SJSA1 (cell line): ENCODE data around the gene GAK. TPM values are rescaled to one million over a fixed set of nuclear protein-coding genes. Genes with fewer than 3 reads are reported as not detected.

Experiments used
- DNase-seq, 2 experiments: peaks; one replicate each; pipeline ENCODE4 v3.0.0-alpha.2; 2015 to 2020; ENCODE audit warnings: low spot score in 2 of 2, low read depth in 1 of 2
- H3K27ac ChIP-seq: fragments of 250-450 bp; sonication (Bioruptor Pico); 2 replicates; pipeline ENCODE4 v1.5.1; 2020; ENCODE audit warnings: mild to moderate bottlenecking, moderate library complexity
- H3K27me3 ChIP-seq: fragments of 250-450 bp; sonication (Bioruptor Pico); replicated peaks from 2 replicates; pipeline ENCODE4 v1.5.1; 2020; ENCODE audit warnings: mild to moderate bottlenecking, moderate library complexity
- H3K36me3 ChIP-seq: fragments of 250-450 bp; sonication (Bioruptor Pico); 2 replicates; pipeline ENCODE4 v1.5.1; 2020; ENCODE audit warnings: mild to moderate bottlenecking
- H3K4me1 ChIP-seq: fragments of 250-450 bp; sonication (Bioruptor Pico); replicated peaks from 2 replicates; pipeline ENCODE4 v1.6.1; 2021; ENCODE audit warnings: mild to moderate bottlenecking
- H3K4me3 ChIP-seq: fragments of 250-450 bp; sonication (Bioruptor Pico); 2 replicates; pipeline ENCODE4 v1.5.1; 2020; ENCODE audit warnings: mild to moderate bottlenecking
- H3K9me3 ChIP-seq: fragments of 250-450 bp; sonication (Bioruptor Pico); replicated peaks from 2 replicates; pipeline ENCODE4 v1.5.1; 2020; ENCODE audit warnings: mild to moderate bottlenecking
- total RNA-seq: library from RNA; depleted of rRNA; stranded (reverse); fragments of >200 nt; shearing (Covaris generic); gene quantifications from 2 replicates; pipeline ENCODE4 v1.2.3, GENCODE V29; 2014

GAK gene
- total RNA-seq, 1 experiment from 2014 or later, result 44.4 TPM

GRCh38 chr4:968221-968620 is 36.1 kb upstream of the GAK start:
- no peak overlapping the region for H3K27ac ChIP-seq
- peaks cover 3% of the 10 kb centered on the region; the same call in 1 of the 2 replicates for H3K36me3 ChIP-seq
- no peaks in the 10 kb centered on the region for H3K9me3 ChIP-seq
- H3K4me3 ChIP-seq, result no peak overlapping the region
- no peak for DNase-seq
- H3K4me1 ChIP-seq, result peaks cover 8% of the 10 kb centered on the region
- no peaks in the 10 kb centered on the region for H3K27me3 ChIP-seq

- H3K4me3 ChIP-seq, result no peak overlapping the region
- no peaks in the 10 kb centered on the region for H3K9me3 ChIP-seq
- H3K4me1 ChIP-seq, result peaks cover 5% of the 10 kb centered on the region
- no peaks in the 10 kb centered on the region for H3K27me3 ChIP-seq
- DNase-seq, result no peak
- peaks cover 3% of the 10 kb centered on the region; the same call in 1 of the 2 replicates for H3K36me3 ChIP-seq
- no peak overlapping the region for H3K27ac ChIP-seq
Observed at GRCh38 chr4:967113-968104, 35.3 kb upstream of the GAK start.

DNA sequence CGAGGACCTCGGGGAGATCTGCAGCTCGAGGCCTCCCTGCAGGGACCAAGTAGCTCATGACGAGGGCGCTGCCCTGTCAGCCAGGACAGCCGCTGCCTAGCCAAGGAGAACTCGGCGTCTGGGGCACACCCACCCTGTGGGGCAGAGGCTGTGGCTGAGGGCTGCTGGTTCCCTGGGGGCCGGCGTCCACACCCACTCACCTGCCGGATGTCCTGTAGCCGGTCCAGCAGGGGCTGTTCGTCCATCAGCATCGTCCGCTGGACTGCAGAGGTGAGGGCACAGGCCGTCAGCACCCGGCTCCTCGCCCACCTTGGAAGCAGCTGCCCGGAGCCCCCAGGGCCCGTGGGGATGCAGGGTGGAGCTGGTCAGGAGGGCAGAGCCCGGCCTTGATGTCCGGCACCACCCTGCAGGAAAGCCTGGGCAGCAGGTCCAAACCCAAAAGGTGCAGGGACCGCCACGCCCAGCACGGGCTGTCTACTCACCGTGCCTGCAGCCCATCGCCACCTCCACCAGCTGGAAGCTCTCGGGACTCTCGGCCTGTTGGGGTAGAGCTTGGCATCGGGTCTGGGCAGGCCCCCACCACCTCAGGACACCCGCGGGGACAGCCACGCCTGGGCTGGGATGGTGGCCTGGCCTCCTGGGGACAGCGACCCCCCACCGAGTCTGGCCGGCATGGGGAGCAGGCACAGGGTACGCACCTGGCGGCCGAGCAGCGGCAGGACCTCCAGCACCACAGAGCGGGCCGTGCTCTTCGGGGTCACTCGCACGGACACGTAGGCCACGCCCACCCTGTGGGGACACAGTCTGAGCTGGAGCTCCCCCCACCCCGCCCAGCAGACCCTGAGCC is 34.4 kb upstream of the GAK start:
- Histone ChIP-seq H3K4me1 (no peaks in the 10 kb centered on the region), H3K36me3 (peaks cover 3% of the 10 kb centered on the region; the same call in 1 of the 2 replicates), H3K4me3 (no peak overlapping the region), H3K27me3 (no peaks in the 10 kb centered on the region), H3K27ac (no peak overlapping the region), H3K9me3 (no peaks in the 10 kb centered on the region)
- DNase-seq, result no peak

DNA sequence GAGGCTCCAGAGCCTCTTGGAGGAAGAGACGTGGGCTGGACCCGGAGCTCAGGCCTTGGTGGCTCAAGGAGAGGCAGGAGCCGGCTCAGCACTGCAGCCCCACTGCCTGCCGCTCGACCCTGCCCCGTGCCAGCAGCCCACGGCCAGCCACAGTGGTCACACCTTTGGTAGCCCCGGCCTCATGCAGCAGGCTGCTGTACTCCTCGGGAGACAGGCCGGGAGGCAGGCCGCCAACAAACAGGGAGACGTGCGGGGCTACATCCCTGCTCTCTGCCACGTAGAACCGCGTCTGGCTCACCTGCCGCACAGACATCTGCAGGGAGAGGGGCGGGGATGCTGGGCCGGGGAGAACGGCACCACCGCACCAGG is 33.6 kb upstream of the GAK start:
- no peaks in the 10 kb centered on the region for H3K27me3 ChIP-seq
- peaks cover 3% of the 10 kb centered on the region; the same call in 1 of the 2 replicates for H3K36me3 ChIP-seq
- DNase-seq, result no peak
- no peak overlapping the region for H3K27ac ChIP-seq
- H3K9me3 ChIP-seq, result no peaks in the 10 kb centered on the region
- no peak overlapping the region for H3K4me3 ChIP-seq
- H3K4me1 ChIP-seq, result no peaks in the 10 kb centered on the region

DNA sequence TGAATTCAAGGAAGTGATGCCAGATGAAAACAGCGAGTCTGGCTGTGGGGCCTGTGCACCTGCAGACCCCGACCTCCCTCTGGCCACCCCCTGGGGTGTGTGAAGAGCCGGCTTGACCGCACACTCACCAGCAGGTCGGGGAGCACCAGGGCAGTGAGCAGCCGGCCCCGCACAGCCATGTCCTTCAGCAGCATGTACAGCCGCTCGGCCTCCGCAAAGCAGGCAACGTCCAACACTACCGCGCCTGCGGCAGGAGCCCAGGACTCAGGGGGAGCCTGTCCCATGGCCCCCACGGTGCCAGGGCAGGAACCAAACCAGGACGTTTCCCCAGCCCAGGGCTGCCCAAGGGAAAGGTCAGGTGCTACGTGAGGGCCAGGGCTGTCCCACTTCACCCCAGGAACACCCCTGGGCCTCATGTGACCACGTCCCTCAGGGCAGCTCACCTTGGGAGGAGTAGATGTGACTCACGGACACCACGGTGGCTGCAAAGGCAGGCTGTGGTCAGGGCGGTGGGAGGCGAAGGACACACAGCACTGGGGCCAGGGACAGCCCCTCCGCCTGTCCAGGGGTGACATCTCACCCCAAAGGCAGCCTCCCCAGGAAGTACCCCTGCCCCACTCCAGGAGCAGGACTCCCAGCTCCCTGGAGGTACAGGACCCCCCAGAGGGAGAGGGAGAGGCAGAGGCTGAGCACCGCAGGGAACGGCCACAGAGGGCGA is 33.1 kb upstream of the GAK start:
- no peak overlapping the region for H3K27ac ChIP-seq

DNA sequence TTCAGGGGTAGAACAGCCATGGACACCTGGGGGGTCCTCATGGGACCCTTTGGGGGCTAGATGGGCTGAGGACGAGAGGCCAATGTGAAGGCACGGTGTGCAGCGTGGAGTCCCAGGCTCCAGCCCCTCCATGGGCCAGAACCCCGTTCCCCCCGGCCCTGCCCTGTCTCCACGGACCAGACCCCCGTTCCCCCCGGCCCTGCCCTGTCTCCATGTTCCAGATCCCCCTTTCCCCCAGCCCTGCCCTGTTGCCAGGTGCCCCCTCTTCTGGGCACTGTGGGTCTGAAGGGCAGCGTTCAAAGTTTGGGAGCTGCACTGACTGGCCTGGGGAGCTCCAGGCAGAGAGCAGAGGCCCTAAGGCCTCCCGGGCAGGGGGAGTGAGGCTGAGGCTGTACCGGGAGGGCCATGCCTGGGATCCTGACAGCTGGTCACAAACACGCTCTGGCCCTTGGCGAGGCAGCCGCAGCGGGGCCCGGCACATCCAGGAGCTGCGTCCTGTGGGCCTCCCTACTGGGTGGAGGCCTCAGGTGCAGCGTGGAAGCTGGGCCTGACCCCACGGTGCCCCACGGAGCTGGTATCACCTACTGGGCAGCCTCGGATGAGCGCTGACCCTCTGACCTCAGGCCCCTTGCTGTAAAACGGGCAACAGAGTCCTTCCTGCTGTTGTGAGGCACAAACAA is 32.4 kb upstream of the GAK start:
- Histone ChIP-seq H3K36me3 (peaks cover 3% of the 10 kb centered on the region; the same call in 1 of the 2 replicates), H3K4me3 (no peak overlapping the region)
- DNase-seq, result no peak

More for the DNA sequence above, 33.1 kb upstream of the GAK start:
- Histone ChIP-seq H3K36me3 (peaks cover 3% of the 10 kb centered on the region; the same call in 1 of the 2 replicates), H3K27me3 (no peaks in the 10 kb centered on the region), H3K9me3 (no peaks in the 10 kb centered on the region), H3K4me3 (no peak overlapping the region), H3K4me1 (no peaks in the 10 kb centered on the region)
- peak in 1 of 2 experiments; percentile 19 for DNase-seq

GRCh38 chr4:963276-964225 is 31.4 kb upstream of the GAK start:
- H3K36me3 ChIP-seq, result peaks cover 3% of the 10 kb centered on the region; the same call in 1 of the 2 replicates
- DNase-seq, result peak in 1 of 2 experiments; percentile 28

More for the DNA sequence above, 32.4 kb upstream of the GAK start:
- H3K27ac ChIP-seq, result no peak overlapping the region
- H3K4me1 ChIP-seq, result no peaks in the 10 kb centered on the region
- no peaks in the 10 kb centered on the region for H3K27me3 ChIP-seq
- H3K9me3 ChIP-seq, result no peaks in the 10 kb centered on the region

GRCh38 chr4:962231-963208 is 30.4 kb upstream of the GAK start:
- no peaks in the 10 kb centered on the region for H3K4me1 ChIP-seq
- H3K27ac ChIP-seq, result no peak overlapping the region
- H3K27me3 ChIP-seq, result no peaks in the 10 kb centered on the region
- H3K36me3 ChIP-seq, result peaks cover 3% of the 10 kb centered on the region; the same call in 1 of the 2 replicates
- no peaks in the 10 kb centered on the region for H3K9me3 ChIP-seq
- H3K4me3 ChIP-seq, result no peak overlapping the region
- no peak for DNase-seq

More at GRCh38 chr4:963276-964225, 31.4 kb upstream of the GAK start:
- Histone ChIP-seq H3K27ac (no peak overlapping the region), H3K4me3 (no peak overlapping the region), H3K9me3 (no peaks in the 10 kb centered on the region), H3K27me3 (no peaks in the 10 kb centered on the region), H3K4me1 (no peaks in the 10 kb centered on the region)

DNA sequence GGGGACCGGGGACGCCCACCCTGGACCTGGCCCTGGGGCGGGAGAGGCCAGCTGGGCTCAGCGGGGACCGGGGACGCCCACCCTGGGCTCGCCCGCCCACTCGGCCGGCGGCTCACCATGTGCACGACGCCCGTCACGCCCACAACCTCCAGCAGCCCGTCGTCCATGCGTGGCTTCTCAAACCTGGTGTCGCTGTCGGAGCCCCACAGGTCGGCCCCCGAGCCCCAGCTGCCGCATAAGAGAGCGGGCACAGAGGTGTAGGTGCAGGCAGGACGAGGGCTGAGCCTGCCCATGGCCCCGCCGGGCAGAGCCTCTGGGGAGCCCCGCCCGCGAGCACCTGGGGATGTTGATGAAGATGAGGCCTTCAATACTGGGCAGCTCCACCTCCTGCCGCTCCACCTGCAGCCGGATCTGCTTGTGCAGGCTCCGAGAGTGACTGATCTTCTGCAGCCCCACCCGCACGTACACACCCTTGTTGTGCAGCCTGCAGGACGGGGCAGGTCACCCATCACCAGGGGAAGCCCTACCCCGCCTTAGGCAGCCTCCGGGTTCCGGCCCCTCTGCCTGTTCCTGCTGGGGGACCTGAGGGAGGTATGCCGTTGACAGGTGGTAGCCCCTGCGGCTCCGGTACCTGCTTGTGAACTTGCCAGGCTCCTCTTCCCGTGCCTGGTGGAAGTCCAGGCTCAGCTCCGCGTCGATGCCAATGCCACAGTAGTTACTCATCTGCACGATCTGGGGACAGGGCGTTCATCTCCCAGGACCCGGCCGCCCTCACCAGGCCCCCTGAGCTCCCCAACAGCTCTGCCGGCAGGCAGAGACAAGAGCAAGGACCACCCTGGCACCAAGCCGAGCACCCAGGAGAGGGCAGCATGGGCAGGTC is 29.5 kb upstream of the GAK start:
- Histone ChIP-seq H3K36me3 (peaks cover 3% of the 10 kb centered on the region; the same call in 1 of the 2 replicates), H3K27me3 (no peaks in the 10 kb centered on the region), H3K4me3 (no peak overlapping the region), H3K9me3 (no peaks in the 10 kb centered on the region), H3K27ac (no peak overlapping the region), H3K4me1 (no peaks in the 10 kb centered on the region)
- no peak for DNase-seq

GRCh38 chr4:960636-961350 is 28.7 kb upstream of the GAK start:
- no peak overlapping the region for H3K27ac ChIP-seq
- no peaks in the 10 kb centered on the region for H3K9me3 ChIP-seq
- H3K27me3 ChIP-seq, result no peaks in the 10 kb centered on the region
- DNase-seq, result no peak
- H3K4me1 ChIP-seq, result no peaks in the 10 kb centered on the region
- H3K4me3 ChIP-seq, result no peak overlapping the region
- peaks cover 3% of the 10 kb centered on the region; the same call in 1 of the 2 replicates for H3K36me3 ChIP-seq
